GM18951 (cell line): ENCODE data around the gene RRP8.
A peak's percentile ranks its signal among the peaks of the same experiment; 100 is the strongest.

Experiments used
- POLR2A ChIP-seq: IDR thresholded peaks from 4 replicates; pipeline ENCODE4 v1.6.1; 2011; ENCODE audit warnings: mild to moderate bottlenecking; ENCODE audit not compliant: insufficient read length, insufficient read depth; ENCODE audit errors: extremely low read depth
- in situ Hi-C: fragments of 300-500 bp; cut with MboI; formaldehyde crosslinking; loops from one replicate; pipeline ENCODE4 v1.12.0; 2022; ENCODE audit warnings: low sequenced_read_pairs, mixed read lengths, inconsistent platforms; ENCODE audit not compliant: unreplicated experiment

Gene RRP8

DNA sequence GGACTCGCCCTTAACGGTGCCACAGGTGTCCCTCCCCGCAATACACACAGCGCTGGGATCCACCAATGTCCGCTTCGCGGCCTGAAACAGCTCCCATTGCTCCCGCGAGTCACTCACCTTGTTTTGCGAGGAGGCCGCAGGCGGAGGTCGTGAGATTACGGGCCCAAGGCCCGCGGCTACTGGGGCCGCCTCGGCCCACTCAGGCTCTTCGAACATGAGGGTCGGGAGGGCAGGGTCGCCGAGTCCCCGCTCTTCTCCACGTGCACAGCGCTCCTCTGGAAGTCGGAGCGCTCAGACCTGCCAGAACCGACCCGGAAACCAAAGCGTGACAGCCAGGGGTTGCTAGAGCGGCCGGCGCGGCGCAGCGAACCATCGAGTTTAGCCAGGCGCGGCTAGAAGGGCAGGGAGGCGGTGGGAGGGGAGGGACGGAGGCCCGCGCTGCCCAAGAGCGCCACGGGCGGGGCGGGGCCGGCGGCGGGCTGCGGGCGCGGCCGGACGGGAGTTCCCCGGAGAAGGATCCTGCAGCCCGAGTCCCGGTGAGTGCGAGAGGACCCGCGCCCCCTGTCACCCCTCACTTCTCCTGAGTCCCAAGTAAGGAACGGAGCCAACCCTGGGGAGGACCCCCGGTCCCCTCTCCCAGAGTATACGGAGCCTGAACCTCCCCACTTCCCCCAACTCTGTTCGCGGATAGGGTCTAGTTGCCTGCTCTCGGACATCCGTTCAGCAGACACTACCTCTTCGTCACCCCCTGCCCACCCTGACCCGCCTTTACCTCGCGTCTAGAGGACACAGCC lies at the start of gene RRP8, which contains the start of gene ILK:
TSS of gene RRP8 (minus strand) at position 330 of the 794 bp plus-strand sequence. CDS start at position 216, 114 bp downstream.
TSS of gene ILK (plus strand) at position 488 of the 794 bp plus-strand sequence. CDS start 498 bp downstream, outside the sequence.
- in situ Hi-C loops: loop anchor here (5.0 kb wide), 1 partner anchor 74 kb away; no protein-coding TSS in a partner anchor
- TF ChIP-seq POLR2A: peak; percentile 77

DNA sequence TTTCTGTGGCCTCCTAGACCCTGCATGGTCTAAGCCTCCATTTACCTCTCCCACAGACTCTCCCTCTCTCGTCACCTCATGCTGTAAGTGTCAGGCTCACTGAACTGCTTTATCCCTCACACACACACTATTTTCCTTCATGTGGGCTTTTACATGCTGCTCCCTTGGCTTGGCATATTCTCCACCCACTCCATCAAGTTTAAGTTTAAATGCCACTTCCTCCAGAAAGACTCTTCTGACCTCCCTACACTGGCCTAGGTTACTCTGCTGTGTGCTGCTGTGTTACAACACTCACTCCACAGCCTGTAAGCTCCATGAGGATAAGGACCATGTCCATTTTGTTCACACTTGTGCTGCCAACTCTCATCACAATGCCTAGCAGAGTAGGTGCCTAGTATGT lies 49.7 kb upstream of the RRP8 start:
- in situ Hi-C loops: no loop called here
- TF ChIP-seq POLR2A: no peak

GRCh38 chr11:6652182-6652581 lies 48.8 kb upstream of the RRP8 start:
- no peak for TF ChIP-seq POLR2A
- in situ Hi-C loops: no loop called here

GRCh38 chr11:6650980-6651379 lies 47.6 kb upstream of the RRP8 start:
- in situ Hi-C loops: no loop called here
- no peak for TF ChIP-seq POLR2A

DNA sequence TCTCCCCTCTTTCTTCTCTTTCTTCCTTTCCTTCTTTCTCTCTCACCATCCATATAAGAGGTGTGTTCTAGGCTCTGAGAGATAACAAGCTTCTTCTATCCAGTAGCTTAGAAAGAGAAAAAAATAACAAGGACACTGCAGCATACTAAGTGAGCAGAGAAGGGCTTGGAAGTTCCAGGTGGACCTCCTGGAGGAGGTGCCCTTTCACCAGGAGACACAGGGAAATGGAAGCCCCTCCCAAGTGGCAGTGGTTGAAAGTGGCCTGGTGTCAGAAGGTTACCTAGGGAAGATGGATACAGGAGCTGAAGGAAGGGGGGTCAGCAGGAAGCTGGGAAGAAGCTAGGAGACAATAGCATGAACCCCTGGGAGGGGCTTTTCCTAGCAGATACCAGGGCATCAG lies 46.7 kb upstream of the RRP8 start:
- TF ChIP-seq POLR2A: no peak
- in situ Hi-C loops: no loop called here

GRCh38 chr11:6648501-6648900 lies 45.1 kb upstream of the RRP8 start:
- in situ Hi-C loops: no loop called here
- no peak for TF ChIP-seq POLR2A

GRCh38 chr11:6647836-6648235 lies 44.4 kb upstream of the RRP8 start:
- in situ Hi-C loops: no loop called here
- TF ChIP-seq POLR2A: no peak

DNA sequence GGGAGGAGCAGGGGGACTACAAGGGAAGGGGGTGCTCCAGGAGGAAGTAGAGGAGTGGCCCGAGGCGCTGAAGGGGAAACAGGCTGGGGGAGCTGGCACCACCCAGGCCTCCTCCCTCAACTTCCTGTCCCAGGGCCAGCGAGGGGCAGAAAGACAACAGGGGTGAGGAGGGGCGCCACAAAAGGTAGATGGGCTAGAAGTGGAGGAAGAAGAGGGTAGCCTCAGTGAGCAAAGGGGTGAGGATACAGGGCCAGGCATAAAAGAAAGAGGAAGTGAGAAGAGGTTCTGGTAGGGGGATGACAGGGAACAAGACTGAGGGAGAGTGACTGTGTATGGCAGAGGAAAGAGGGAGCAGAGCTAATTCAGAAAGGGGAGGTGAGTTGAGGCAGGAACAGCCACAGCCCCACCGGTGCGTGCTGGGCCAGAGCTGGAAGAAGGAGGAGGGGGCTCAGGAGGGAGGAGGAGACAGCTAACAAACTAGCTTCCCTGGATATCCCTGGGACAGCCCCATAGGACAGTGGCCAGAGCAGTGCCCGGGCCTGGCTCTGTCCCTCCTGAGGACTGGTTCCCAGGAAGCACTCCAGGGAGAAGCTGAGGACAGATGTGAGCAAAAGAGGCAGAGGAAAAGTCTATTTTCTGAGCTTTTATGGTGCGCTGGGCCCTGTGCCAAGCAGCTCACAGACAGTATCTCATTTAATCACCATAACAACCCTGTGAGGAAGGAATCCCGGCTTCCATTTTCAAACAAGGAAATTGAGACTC lies 43.7 kb upstream of the RRP8 start:
- no peak for TF ChIP-seq POLR2A
- in situ Hi-C loops: no loop called here

DNA sequence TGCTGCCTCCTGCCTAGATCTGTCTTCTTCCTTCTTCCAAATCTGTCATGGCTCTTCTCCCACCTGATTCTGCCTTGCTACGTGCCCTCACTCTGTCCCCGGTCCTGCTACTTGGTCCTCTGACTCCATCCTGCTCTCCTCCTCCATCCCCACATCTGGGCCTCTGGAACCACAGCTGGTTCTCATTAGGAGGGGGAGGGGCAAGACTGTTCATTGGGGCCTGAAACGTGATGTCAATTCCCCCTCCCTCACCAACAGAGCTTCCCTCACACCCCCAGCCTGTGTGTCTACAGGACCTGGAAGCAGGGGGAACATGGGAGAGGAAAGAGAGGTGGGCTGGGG lies 43.1 kb upstream of the RRP8 start:
- no peak for TF ChIP-seq POLR2A
- in situ Hi-C loops: no loop called here

DNA sequence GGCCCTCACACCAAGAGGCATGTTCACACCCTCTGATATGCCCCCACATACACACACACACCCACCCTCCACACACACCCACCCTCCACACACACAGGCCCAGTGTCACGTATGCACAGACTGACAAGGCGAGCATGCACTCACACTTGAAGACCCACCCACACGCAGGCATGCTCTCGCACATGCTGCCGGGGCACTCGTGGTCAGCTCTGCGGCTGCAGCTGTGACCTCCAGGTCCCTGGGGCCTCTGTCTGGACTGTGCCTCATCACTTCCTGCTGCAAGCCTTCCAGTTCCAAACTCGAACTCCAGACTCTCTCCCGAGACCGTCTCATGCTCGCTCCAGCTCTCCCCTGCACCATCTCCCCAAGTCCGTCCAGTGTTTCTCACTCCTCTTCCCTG lies 42.7 kb upstream of the RRP8 start:
- in situ Hi-C loops: no loop called here
- no peak for TF ChIP-seq POLR2A

DNA sequence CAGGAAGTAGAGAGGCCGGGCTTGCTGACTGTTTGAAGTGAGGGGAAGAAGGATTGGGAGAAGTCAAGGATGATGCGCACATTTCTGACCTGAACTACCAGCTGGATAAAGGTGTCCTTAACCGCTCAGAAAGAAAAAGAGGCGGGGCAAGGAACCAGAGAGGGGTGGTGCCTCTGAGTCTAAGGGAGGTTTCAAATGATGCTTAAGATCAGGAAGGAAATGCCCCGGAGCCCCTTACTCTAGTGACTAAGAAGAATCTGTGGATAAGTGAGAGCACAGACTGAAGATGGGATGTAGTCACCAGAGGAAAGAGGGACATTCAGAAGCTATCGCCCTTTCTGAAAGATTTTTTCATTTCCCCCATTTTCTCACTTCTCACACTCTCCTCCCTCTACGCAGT lies 39.5 kb upstream of the RRP8 start:
- in situ Hi-C loops: no loop called here
- TF ChIP-seq POLR2A: no peak

GRCh38 chr11:6640985-6641701 lies 37.7 kb upstream of the RRP8 start:
- TF ChIP-seq POLR2A: no peak
- in situ Hi-C loops: no loop called here
